HG03108 (cell line): ENCODE results near the gene DENND1A.
"Not testable (repeated sequence)": the region's sequence is repeated elsewhere in the genome, so short reads cannot be mapped to it uniquely, and the experiment has no call there.

Experiments used
- ATAC-seq: cut with Tn5 transposase; IDR thresholded peaks from one replicate; pipeline ENCODE4 v1.9.1; 2021; ENCODE audit warnings: moderate library complexity; ENCODE audit not compliant: unreplicated experiment

The DENND1A gene

GRCh38 chr9:123925161-123925560 lies 4.8 kb downstream of the DENND1A start:
- ATAC-seq = no peak

GRCh38 chr9:123924727-123925126 lies 5.2 kb downstream of the DENND1A start:
- ATAC-seq = no peak

GRCh38 chr9:123923884-123924283 lies 6.0 kb downstream of the DENND1A start:
- no peak for ATAC-seq

- ATAC-seq = no peak
These were observed 6.5 kb downstream of the DENND1A start for GRCh38 chr9:123923377-123923776.

- ATAC-seq = no peak
These were observed 7.0 kb downstream of the DENND1A start for GRCh38 chr9:123922911-123923310.

GRCh38 chr9:123922431-123922830 lies 7.5 kb downstream of the DENND1A start:
- no peak for ATAC-seq

GRCh38 chr9:123914517-123915196 lies 15.3 kb downstream of the DENND1A start:
- ATAC-seq = no peak

- ATAC-seq = no peak
These were observed 17.6 kb downstream of the DENND1A start for GRCh38 chr9:123912167-123912897.

- no peak for ATAC-seq
These were observed 18.9 kb downstream of the DENND1A start for GRCh38 chr9:123911024-123911423.

- not testable (repeated sequence) for ATAC-seq
These were observed 20.7 kb downstream of the DENND1A start for GRCh38 chr9:123909192-123909591.

GRCh38 chr9:123903550-123903949 lies 26.4 kb downstream of the DENND1A start:
- not testable (repeated sequence) for ATAC-seq

GRCh38 chr9:123894822-123895221 lies 35.1 kb downstream of the DENND1A start:
- no peak for ATAC-seq

GRCh38 chr9:123893831-123894460 lies 36.0 kb downstream of the DENND1A start:
- no peak for ATAC-seq

GRCh38 chr9:123893115-123893514 lies 36.8 kb downstream of the DENND1A start:
- no peak for ATAC-seq

- no peak for ATAC-seq
These were observed 42.1 kb downstream of the DENND1A start for GRCh38 chr9:123887837-123888236.

- not testable (repeated sequence) for ATAC-seq
These were observed 44.1 kb downstream of the DENND1A start for GRCh38 chr9:123885834-123886233.

- ATAC-seq = no peak
These were observed 46.3 kb downstream of the DENND1A start for GRCh38 chr9:123883634-123884033.

- ATAC-seq = no peak
These were observed 48.3 kb downstream of the DENND1A start for GRCh38 chr9:123881604-123882003.

- no peak for ATAC-seq
These were observed 49.5 kb downstream of the DENND1A start for GRCh38 chr9:123880420-123880819.

- no peak for ATAC-seq
These were observed 53.2 kb downstream of the DENND1A start for GRCh38 chr9:123876750-123877149.

- no peak for ATAC-seq
These were observed 57.2 kb downstream of the DENND1A start for GRCh38 chr9:123872710-123873109.

- no peak for ATAC-seq
These were observed 58.1 kb downstream of the DENND1A start for GRCh38 chr9:123871781-123872180.
